NCI-H774 (cell line): ENCODE data around the gene BPIFB3.
"Not testable (repeated sequence)": the region's sequence is repeated elsewhere in the genome, so short reads cannot be mapped to it uniquely, and the experiment has no call there.

Source experiments
- DNase-seq: peaks from one replicate; lab custom pipeline; 2025; lab: John Stamatoyannopoulos, UW

BPIFB3 gene

GRCh38 chr20:33091147-33091546 lies 37.4 kb downstream of the BPIFB3 start:
- DNase-seq, result no peak

GRCh38 chr20:33091693-33092092 lies 38.0 kb downstream of the BPIFB3 start:
- no peak for DNase-seq

- DNase-seq, result no peak
These were observed 38.7 kb downstream of the BPIFB3 start for GRCh38 chr20:33092361-33092760.

- no peak for DNase-seq
These were observed 39.4 kb downstream of the BPIFB3 start for GRCh38 chr20:33093074-33093473.

- no peak for DNase-seq
These were observed 39.9 kb downstream of the BPIFB3 start for GRCh38 chr20:33093582-33093981.

- no peak for DNase-seq
These were observed 41.5 kb downstream of the BPIFB3 start for GRCh38 chr20:33095249-33095648.

- DNase-seq, result peak; percentile 80
These were observed 42.3 kb downstream of the BPIFB3 start for GRCh38 chr20:33095902-33096584.

GRCh38 chr20:33097001-33097400 lies 43.3 kb downstream of the BPIFB3 start:
- no peak for DNase-seq

- no peak for DNase-seq
These were observed 46.3 kb downstream of the BPIFB3 start for GRCh38 chr20:33099843-33100538.

GRCh38 chr20:33103556-33103955 lies 49.9 kb downstream of the BPIFB3 start:
- DNase-seq, result no peak

GRCh38 chr20:33104336-33104735 lies 50.6 kb downstream of the BPIFB3 start:
- DNase-seq, result no peak

GRCh38 chr20:33105316-33105924 lies 51.7 kb downstream of the BPIFB3 start:
- no peak for DNase-seq

GRCh38 chr20:33106058-33106620 lies 52.4 kb downstream of the BPIFB3 start:
- DNase-seq, result peak; percentile 87

GRCh38 chr20:33108661-33109060 lies 55.0 kb downstream of the BPIFB3 start:
- no peak for DNase-seq

GRCh38 chr20:33110147-33110825 lies 56.6 kb downstream of the BPIFB3 start:
- DNase-seq, result no peak

GRCh38 chr20:33111306-33111705 lies 57.6 kb downstream of the BPIFB3 start:
- DNase-seq, result no peak

GRCh38 chr20:33112547-33113386 lies 59.1 kb downstream of the BPIFB3 start:
- no peak for DNase-seq

- DNase-seq, result no peak
These were observed 59.7 kb downstream of the BPIFB3 start for GRCh38 chr20:33113387-33113908.

- DNase-seq, result not testable (repeated sequence)
These were observed 61.8 kb downstream of the BPIFB3 start for GRCh38 chr20:33115501-33115900.

- no peak for DNase-seq
These were observed 66.3 kb downstream of the BPIFB3 start for GRCh38 chr20:33119725-33120720.
